ENCODE data around the gene MACC1.

Gene MACC1

GRCh38 chr7:20153999-20154398, 63.2 kb downstream of the MACC1 start:
- intact Hi-C loops (cut with DNase I; ENCODE audit: low total_unique reads): no loop called here
- H3K27ac ChIP-seq: no peak overlapping the region

GRCh38 chr7:20153567-20153966, 63.6 kb downstream of the MACC1 start:
- intact Hi-C loops (cut with DNase I; ENCODE audit: low total_unique reads): no loop called here
- H3K4me3 ChIP-seq: no peak overlapping the region
- TF ChIP-seq CTCF (IDR thresholded peaks at IDR 0.05): no peak
- H3K27me3 ChIP-seq: no peaks in the 10 kb centered on the region
- no peak for DNase-seq
- H3K36me3 ChIP-seq: no peaks in the 10 kb centered on the region
- no peaks in the 10 kb centered on the region for H3K9me3 ChIP-seq
- H3K4me1 ChIP-seq: no peaks in the 10 kb centered on the region
- no peak overlapping the region for H3K27ac ChIP-seq

More at GRCh38 chr7:20153999-20154398, 63.2 kb downstream of the MACC1 start:
- H3K9me3 ChIP-seq: no peaks in the 10 kb centered on the region
- DNase-seq: no peak
- TF ChIP-seq CTCF (IDR thresholded peaks at IDR 0.05): no peak
- no peaks in the 10 kb centered on the region for H3K27me3 ChIP-seq
- no peak overlapping the region for H3K4me3 ChIP-seq
- H3K4me1 ChIP-seq: no peaks in the 10 kb centered on the region
- no peaks in the 10 kb centered on the region for H3K36me3 ChIP-seq

- Histone ChIP-seq H3K27ac (no peak overlapping the region), H3K9me3 (no peaks in the 10 kb centered on the region), H3K4me3 (no peak overlapping the region), H3K4me1 (no peaks in the 10 kb centered on the region), H3K27me3 (no peaks in the 10 kb centered on the region), H3K36me3 (no peaks in the 10 kb centered on the region)
- no peak for TF ChIP-seq CTCF (IDR thresholded peaks at IDR 0.05)
- no peak for DNase-seq
- intact Hi-C loops (cut with DNase I; ENCODE audit: low total_unique reads): no loop called here
These were observed 64.7 kb downstream of the MACC1 start for GRCh38 chr7:20152511-20152910.

GRCh38 chr7:20151708-20152456, 65.3 kb downstream of the MACC1 start:
- no peak for TF ChIP-seq CTCF (IDR thresholded peaks at IDR 0.05)
- H3K27ac ChIP-seq: no peak overlapping the region
- H3K27me3 ChIP-seq: no peaks in the 10 kb centered on the region
- intact Hi-C loops (cut with DNase I; ENCODE audit: low total_unique reads): no loop called here
- H3K4me3 ChIP-seq: no peak overlapping the region
- no peaks in the 10 kb centered on the region for H3K36me3 ChIP-seq
- peaks cover 0 to 3% (median under 1%) of the 10 kb centered on the region in 4 donors for H3K4me1 ChIP-seq
- H3K9me3 ChIP-seq: no peaks in the 10 kb centered on the region
- no peak for DNase-seq

GRCh38 chr7:20146451-20146850, 70.7 kb downstream of the MACC1 start:
- Histone ChIP-seq H3K27ac (peak overlapping the region in 1 of 2 donors; percentile 37), H3K4me1 (peaks cover 0 to 5% (median 2%) of the 10 kb centered on the region in 4 donors), H3K27me3 (no peaks in the 10 kb centered on the region), H3K9me3 (no peaks in the 10 kb centered on the region), H3K36me3 (no peaks in the 10 kb centered on the region), H3K4me3 (no peak overlapping the region)
- no peak for TF ChIP-seq CTCF (IDR thresholded peaks at IDR 0.05)
- no peak for DNase-seq
- intact Hi-C loops (cut with DNase I; ENCODE audit: low total_unique reads): no loop called here
